NCI-H146 (cell line): Measurements from ENCODE around the gene KCNQ4.
A peak's percentile ranks its signal among the peaks of the same experiment; 100 is the strongest.

Experiments used
- DNase-seq: peaks from one replicate; lab custom pipeline; 2025; lab: John Stamatoyannopoulos, UW

The KCNQ4 gene

DNA sequence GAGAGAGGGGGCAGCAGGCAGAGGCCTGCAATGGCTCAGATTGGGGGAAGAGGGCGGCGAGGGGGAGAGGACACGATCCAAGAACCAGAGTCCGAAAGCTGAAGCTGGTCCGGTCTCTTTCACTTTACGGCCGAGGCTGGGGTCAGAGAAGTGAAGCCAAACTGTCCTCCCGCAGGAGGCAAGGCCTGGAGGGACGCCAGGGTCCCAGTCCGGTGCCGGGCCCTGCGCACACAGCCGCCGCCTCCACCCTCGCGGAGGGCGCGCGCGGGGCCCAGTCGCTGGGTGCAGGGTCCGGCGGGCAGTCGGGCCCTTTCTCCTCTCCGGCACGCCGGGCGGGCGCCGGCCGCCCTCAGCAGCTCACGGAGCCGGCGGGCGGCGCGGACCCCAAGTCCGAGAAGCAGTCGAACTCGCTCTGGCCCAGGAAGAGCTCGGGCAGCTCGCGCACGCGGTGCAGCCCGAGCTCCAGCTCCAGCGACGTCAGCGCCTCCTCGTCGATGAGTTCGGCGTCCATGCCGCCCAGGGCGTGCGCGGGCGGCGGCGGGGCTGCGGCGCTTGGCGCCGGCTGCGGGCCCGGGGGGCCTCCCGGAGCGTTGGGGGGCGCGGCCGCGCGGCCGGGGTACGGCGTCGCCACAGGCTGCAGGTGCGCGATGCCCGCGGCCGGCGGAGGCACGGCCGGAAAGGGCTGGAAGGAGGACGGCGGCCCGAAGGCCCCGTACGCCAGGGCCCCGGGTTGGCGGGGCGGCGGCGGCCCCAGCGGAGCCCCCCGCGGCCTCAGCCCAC, 77.8 kb downstream of the KCNQ4 start:
- peak; percentile 40 for DNase-seq

DNA sequence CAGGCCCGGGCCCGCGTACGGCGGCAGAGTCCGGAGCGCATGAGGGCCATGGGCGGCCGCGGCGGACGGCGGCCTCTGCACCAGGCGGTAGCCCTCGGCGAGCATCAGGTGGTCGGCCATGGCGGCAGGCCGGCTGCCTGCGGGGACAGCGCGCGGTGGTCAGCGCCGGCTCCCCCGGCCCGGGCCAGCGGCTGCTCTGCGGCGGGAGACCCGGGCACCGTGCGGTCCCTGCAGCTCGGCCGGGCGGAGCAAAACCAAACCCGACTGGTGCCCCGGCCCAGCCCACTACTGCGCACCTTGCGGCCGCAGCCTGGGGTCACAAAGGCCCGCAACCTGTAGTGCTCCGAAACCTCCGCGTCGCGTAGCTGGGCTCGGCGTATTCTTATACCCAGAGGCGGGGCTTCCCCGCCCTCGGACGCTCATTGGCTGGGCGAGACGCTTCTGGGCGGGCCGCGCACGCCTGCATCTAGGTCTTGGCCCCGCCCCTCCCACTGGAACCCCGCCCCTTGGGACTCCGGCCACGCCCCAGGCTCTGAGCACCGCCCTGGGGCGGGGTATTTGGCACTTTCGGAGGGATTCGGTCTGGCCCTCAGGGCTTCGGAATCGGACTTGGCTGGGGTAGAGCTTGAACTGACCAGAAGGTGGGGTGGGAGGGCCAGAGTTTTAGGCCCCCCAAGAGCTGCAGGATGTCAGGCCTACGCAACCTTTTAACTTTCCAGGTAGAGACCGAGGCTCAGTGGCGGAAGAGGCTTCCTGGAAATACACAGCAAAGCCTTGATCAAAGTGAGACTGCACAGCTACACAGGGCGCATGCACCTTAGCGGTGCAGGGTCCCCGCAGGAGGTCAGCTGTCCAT, 78.6 kb downstream of the KCNQ4 start, which contains the start of gene CITED4:
Gene CITED4 (minus strand): TSS at position 356 of the 856 bp plus-strand sequence. CDS start 236 bp downstream, at position 120.
- DNase-seq, result peak; percentile 90

GRCh38 chr1:40868051-40868723, 84.6 kb downstream of the KCNQ4 start:
- peak; percentile 30 for DNase-seq

GRCh38 chr1:40870135-40870728, 86.6 kb downstream of the KCNQ4 start:
- no peak for DNase-seq

GRCh38 chr1:40872276-40872675, 88.7 kb downstream of the KCNQ4 start:
- no peak for DNase-seq

DNA sequence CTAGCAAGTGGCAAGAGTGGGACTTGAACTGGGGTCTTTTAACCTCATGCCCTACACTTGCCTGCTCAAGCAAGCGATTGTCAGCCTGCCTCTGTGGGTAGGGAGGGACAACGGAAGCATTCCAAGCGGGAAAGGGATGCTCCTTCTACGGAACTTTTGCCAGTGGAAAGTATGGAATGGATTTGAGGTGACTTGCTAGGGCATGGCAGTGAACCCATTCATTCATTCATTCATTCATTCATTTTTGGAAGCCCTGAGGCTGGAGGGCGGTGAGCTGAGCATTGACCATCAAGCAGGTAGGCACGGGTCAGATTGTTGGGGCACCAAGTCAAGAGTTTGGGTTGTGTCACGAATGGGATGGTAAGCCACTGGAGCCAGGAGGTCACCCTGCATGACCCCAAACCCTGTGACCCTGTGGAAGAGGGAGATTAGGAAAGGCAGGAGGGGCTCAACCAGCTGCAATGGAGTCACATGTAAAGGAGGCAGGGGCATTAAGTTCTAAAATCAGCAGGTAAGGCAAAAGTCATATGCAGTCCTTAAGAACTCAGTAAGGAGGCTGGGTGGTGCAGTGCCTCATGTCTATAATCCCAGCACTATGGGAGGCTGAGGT, 90.4 kb downstream of the KCNQ4 start:
- no peak for DNase-seq

- no peak for DNase-seq
Observed at GRCh38 chr1:40876436-40876761, 92.8 kb downstream of the KCNQ4 start.

GRCh38 chr1:40876891-40877290, 93.3 kb downstream of the KCNQ4 start:
- no peak for DNase-seq

- DNase-seq, result peak; percentile 3
Observed at GRCh38 chr1:40877698-40878097, 94.1 kb downstream of the KCNQ4 start.

- DNase-seq, result no peak
Observed at GRCh38 chr1:40878906-40879305, 95.3 kb downstream of the KCNQ4 start.

- DNase-seq, result no peak
Observed at GRCh38 chr1:40879482-40880175, 96.0 kb downstream of the KCNQ4 start.

DNA sequence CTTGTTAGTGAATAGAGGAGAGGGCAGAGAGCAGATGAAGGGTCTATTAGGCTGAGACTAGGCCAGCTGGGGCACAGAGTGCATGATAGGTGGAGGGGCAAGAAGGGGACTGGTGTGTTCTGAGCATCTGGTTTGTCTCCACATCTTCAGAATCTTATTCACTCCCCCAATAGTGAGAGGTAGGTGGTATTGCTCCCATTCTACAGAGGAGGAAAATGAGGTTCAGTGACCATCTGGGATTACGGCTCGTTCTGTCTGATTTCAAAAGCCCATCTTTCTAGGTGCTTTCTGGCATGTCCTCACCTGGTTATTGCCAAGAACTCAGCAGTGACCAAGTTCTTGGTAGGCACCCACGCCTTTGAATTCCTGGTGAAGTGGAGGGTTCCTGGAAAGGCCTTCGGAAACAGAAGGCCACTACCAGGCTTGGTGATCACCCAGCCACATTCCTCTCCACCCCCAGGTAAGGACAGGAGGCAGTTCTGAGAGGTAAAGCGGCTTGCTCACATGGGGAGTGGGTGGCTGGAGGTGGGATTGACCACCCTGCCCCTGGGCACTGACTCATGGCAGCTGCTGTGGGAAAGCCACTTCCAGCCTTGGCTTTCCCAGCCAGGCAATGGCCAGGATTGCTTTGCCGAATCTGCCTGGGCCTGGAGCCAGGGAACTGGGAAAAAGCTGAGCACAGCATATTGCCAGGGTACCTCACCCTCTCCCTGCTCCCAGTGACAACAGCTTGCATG, 97.4 kb downstream of the KCNQ4 start:
- DNase-seq, result no peak

GRCh38 chr1:40884055-40884795, 100.6 kb downstream of the KCNQ4 start:
- peak; percentile 2 for DNase-seq

- no peak for DNase-seq
Observed at GRCh38 chr1:40886318-40887011, 102.9 kb downstream of the KCNQ4 start.

DNA sequence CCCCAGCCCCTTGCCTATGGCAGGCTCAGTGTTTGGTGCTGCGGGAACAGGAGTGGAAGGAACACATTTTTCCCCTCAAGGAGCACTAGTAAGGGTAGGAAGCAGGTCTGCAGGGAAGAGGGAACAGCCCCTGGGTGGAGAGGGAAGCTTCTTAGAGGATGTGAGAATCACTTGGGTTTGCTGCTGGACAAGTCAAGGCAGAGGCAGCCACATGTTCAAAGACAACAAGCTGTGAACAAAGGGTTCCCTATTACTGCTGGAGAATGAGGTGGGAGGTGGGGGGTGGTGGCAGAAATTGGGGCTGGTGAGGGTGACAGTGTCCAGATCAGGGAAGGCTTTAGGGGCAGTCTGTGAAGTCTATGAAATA, 103.4 kb downstream of the KCNQ4 start:
- DNase-seq, result no peak

GRCh38 chr1:40887652-40888051, 104.1 kb downstream of the KCNQ4 start:
- DNase-seq, result no peak
